Globus pallidus (tissue), 1 donor: ENCODE data around the gene PREX1.

Experiments
- DNase-seq: peaks from one replicate; pipeline ENCODE4 v3.0.0-alpha.2; 2015; ENCODE audit warnings: low spot score

The PREX1 gene

GRCh38 chr20:48717095-48717672 lies 110.6 kb downstream of the PREX1 start:
- DNase-seq, result peak; percentile 82

- DNase-seq, result no peak
Measured at GRCh38 chr20:48716541-48716940, 111.3 kb downstream of the PREX1 start.

- DNase-seq, result no peak
Measured at GRCh38 chr20:48716086-48716485, 111.7 kb downstream of the PREX1 start.

- no peak for DNase-seq
Measured at GRCh38 chr20:48714764-48715163, 113.0 kb downstream of the PREX1 start.

GRCh38 chr20:48711696-48712464 lies 115.9 kb downstream of the PREX1 start:
- DNase-seq, result no peak

GRCh38 chr20:48711044-48711428 lies 116.8 kb downstream of the PREX1 start:
- DNase-seq, result no peak

- no peak for DNase-seq
Measured at GRCh38 chr20:48710341-48711043, 117.3 kb downstream of the PREX1 start.

- peak; percentile 84 for DNase-seq
Measured at GRCh38 chr20:48709744-48710143, 118.1 kb downstream of the PREX1 start.

- DNase-seq, result no peak
Measured at GRCh38 chr20:48709058-48709691, 118.6 kb downstream of the PREX1 start.

- no peak for DNase-seq
Measured at GRCh38 chr20:48708630-48709029, 119.2 kb downstream of the PREX1 start.

GRCh38 chr20:48708116-48708515 lies 119.7 kb downstream of the PREX1 start:
- DNase-seq, result no peak

GRCh38 chr20:48706710-48707365 lies 121.0 kb downstream of the PREX1 start:
- no peak for DNase-seq

- DNase-seq, result no peak
Measured at GRCh38 chr20:48706116-48706656, 121.6 kb downstream of the PREX1 start.

- DNase-seq, result no peak
Measured at GRCh38 chr20:48705240-48706115, 122.3 kb downstream of the PREX1 start.

- no peak for DNase-seq
Measured at GRCh38 chr20:48704761-48705160, 123.0 kb downstream of the PREX1 start.

- peak; percentile 68 for DNase-seq
Measured at GRCh38 chr20:48703511-48704219, 124.1 kb downstream of the PREX1 start.

GRCh38 chr20:48703107-48703506 lies 124.7 kb downstream of the PREX1 start:
- DNase-seq, result no peak

GRCh38 chr20:48702455-48702913 lies 125.3 kb downstream of the PREX1 start:
- DNase-seq, result no peak

GRCh38 chr20:48701702-48702101 lies 126.1 kb downstream of the PREX1 start:
- no peak for DNase-seq
